ENCODE data around the gene KCNMB4.
A peak's percentile ranks its signal among the peaks of the same experiment; 100 is the strongest.
"Not testable (repeated sequence)": the region's sequence is repeated elsewhere in the genome, so short reads cannot be mapped to it uniquely, and the experiment has no call there.

Gene KCNMB4

GRCh38 chr12:70372881-70373280, 6.8 kb downstream of the KCNMB4 start:
- no peak for DNase-seq (ENCODE audit: low spot score)

GRCh38 chr12:70379846-70380245, 13.8 kb downstream of the KCNMB4 start:
- DNase-seq (ENCODE audit: low spot score) = no peak

- DNase-seq (ENCODE audit: low spot score) = no peak
Measured at GRCh38 chr12:70383484-70383883, 17.4 kb downstream of the KCNMB4 start.

- no peak for DNase-seq (ENCODE audit: low spot score)
Measured at GRCh38 chr12:70383886-70384285, 17.8 kb downstream of the KCNMB4 start.

GRCh38 chr12:70386771-70387170, 20.7 kb downstream of the KCNMB4 start:
- DNase-seq (ENCODE audit: low spot score) = no peak

- no peak for DNase-seq (ENCODE audit: low spot score)
Measured at GRCh38 chr12:70389678-70390077, 23.6 kb downstream of the KCNMB4 start.

- DNase-seq (ENCODE audit: low spot score) = not testable (repeated sequence)
Measured at GRCh38 chr12:70392631-70393030, 26.5 kb downstream of the KCNMB4 start.

- peak; percentile 30 for DNase-seq (ENCODE audit: low spot score)
Measured at GRCh38 chr12:70393787-70394499, 27.9 kb downstream of the KCNMB4 start.

- DNase-seq (ENCODE audit: low spot score) = no peak
Measured at GRCh38 chr12:70398002-70398401, 31.9 kb downstream of the KCNMB4 start.

GRCh38 chr12:70398862-70399261, 32.8 kb downstream of the KCNMB4 start:
- DNase-seq (ENCODE audit: low spot score) = no peak

GRCh38 chr12:70399311-70399710, 33.2 kb downstream of the KCNMB4 start:
- no peak for DNase-seq (ENCODE audit: low spot score)

GRCh38 chr12:70400124-70400523, 34.0 kb downstream of the KCNMB4 start:
- DNase-seq (ENCODE audit: low spot score) = no peak

- DNase-seq (ENCODE audit: low spot score) = no peak
Measured at GRCh38 chr12:70402597-70402996, 36.5 kb downstream of the KCNMB4 start.

- no peak for DNase-seq (ENCODE audit: low spot score)
Measured at GRCh38 chr12:70403826-70404225, 37.7 kb downstream of the KCNMB4 start.

- DNase-seq (ENCODE audit: low spot score) = no peak
Measured at GRCh38 chr12:70408004-70408790, 42.1 kb downstream of the KCNMB4 start.

GRCh38 chr12:70415987-70416386, 49.9 kb downstream of the KCNMB4 start:
- no peak for DNase-seq (ENCODE audit: low spot score)

- no peak for DNase-seq (ENCODE audit: low spot score)
Measured at GRCh38 chr12:70417121-70417520, 51.0 kb downstream of the KCNMB4 start.

- DNase-seq (ENCODE audit: low spot score) = no peak
Measured at GRCh38 chr12:70418101-70418500, 52.0 kb downstream of the KCNMB4 start.

GRCh38 chr12:70422631-70423030, 56.5 kb downstream of the KCNMB4 start:
- no peak for DNase-seq (ENCODE audit: low spot score)

GRCh38 chr12:70426620-70427019, 60.5 kb downstream of the KCNMB4 start:
- no peak for DNase-seq (ENCODE audit: low spot score)

- DNase-seq (ENCODE audit: low spot score) = no peak
Measured at GRCh38 chr12:70427611-70428010, 61.5 kb downstream of the KCNMB4 start.

- DNase-seq (ENCODE audit: low spot score) = no peak
Measured at GRCh38 chr12:70430400-70430799, 64.3 kb downstream of the KCNMB4 start.

- no peak for DNase-seq (ENCODE audit: low spot score)
Measured at GRCh38 chr12:70436836-70437235, 70.7 kb downstream of the KCNMB4 start.
